Measurements from ENCODE around the gene USP32.
"Not testable (repeated sequence)": the region's sequence is repeated elsewhere in the genome, so short reads cannot be mapped to it uniquely, and the experiment has no call there.

USP32 gene, protein sequence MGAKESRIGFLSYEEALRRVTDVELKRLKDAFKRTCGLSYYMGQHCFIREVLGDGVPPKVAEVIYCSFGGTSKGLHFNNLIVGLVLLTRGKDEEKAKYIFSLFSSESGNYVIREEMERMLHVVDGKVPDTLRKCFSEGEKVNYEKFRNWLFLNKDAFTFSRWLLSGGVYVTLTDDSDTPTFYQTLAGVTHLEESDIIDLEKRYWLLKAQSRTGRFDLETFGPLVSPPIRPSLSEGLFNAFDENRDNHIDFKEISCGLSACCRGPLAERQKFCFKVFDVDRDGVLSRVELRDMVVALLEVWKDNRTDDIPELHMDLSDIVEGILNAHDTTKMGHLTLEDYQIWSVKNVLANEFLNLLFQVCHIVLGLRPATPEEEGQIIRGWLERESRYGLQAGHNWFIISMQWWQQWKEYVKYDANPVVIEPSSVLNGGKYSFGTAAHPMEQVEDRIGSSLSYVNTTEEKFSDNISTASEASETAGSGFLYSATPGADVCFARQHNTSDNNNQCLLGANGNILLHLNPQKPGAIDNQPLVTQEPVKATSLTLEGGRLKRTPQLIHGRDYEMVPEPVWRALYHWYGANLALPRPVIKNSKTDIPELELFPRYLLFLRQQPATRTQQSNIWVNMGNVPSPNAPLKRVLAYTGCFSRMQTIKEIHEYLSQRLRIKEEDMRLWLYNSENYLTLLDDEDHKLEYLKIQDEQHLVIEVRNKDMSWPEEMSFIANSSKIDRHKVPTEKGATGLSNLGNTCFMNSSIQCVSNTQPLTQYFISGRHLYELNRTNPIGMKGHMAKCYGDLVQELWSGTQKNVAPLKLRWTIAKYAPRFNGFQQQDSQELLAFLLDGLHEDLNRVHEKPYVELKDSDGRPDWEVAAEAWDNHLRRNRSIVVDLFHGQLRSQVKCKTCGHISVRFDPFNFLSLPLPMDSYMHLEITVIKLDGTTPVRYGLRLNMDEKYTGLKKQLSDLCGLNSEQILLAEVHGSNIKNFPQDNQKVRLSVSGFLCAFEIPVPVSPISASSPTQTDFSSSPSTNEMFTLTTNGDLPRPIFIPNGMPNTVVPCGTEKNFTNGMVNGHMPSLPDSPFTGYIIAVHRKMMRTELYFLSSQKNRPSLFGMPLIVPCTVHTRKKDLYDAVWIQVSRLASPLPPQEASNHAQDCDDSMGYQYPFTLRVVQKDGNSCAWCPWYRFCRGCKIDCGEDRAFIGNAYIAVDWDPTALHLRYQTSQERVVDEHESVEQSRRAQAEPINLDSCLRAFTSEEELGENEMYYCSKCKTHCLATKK (N-terminal part only)

DNA sequence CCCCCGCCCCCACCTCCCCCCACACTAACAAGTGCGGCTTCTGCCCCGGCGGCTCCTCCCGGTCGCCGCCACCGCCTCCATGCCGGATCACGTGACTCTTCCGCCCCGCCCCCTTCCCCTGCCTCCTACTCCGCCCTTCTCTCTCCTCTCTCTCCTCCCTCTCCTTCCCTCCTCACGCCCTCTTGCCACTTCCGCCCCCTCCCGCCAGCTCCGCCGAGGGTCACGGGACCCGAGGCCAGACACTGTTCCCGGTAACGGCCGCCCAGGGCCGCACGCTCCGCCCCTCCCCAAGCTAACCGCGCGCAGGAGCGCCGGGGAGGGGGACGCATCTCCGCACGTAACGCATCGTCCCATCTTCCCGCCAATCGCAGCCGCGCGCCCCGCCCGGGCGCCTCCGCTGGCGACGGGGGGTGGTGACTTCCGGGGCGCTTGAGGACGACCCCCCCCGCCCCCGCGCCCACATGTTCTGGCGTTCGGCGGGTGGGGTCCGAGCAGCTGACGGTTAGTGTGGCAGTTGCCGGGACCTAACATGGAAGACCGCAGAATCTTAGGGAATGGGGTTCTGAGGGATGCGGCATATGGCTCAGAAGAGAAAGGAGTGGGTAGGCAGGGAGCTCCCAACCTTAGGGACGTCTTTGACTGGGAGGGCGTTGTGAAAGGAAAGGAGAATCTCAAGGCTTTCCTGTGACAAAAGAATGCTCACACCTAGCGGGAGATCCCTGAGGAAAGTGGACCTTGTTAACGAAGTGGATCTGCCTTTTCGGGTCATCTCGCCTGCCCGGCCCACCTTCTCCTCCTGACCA, at the start of gene USP32:
Gene USP32, minus strand, starts transcription at position 92 of the 803 bp plus-strand sequence. CDS start 194 bp downstream, outside the sequence.
- peak within 1 kb of the TSS; percentile 81 for H3K4me3 ChIP-seq (ENCODE audit: low read depth, low read length)
- TF ChIP-seq, protein P1, sequence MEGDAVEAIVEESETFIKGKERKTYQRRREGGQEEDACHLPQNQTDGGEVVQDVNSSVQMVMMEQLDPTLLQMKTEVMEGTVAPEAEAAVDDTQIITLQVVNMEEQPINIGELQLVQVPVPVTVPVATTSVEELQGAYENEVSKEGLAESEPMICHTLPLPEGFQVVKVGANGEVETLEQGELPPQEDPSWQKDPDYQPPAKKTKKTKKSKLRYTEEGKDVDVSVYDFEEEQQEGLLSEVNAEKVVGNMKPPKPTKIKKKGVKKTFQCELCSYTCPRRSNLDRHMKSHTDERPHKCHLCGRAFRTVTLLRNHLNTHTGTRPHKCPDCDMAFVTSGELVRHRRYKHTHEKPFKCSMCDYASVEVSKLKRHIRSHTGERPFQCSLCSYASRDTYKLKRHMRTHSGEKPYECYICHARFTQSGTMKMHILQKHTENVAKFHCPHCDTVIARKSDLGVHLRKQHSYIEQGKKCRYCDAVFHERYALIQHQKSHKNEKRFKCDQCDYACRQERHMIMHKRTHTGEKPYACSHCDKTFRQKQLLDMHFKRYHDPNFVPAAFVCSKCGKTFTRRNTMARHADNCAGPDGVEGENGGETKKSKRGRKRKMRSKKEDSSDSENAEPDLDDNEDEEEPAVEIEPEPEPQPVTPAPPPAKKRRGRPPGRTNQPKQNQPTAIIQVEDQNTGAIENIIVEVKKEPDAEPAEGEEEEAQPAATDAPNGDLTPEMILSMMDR (IDR thresholded peaks at IDR 0.05; ENCODE audit: control insufficient read depth, extremely low read depth, insufficient read depth), result no peak
- peak; percentile 91 for DNase-seq (ENCODE audit: low read depth)

DNA sequence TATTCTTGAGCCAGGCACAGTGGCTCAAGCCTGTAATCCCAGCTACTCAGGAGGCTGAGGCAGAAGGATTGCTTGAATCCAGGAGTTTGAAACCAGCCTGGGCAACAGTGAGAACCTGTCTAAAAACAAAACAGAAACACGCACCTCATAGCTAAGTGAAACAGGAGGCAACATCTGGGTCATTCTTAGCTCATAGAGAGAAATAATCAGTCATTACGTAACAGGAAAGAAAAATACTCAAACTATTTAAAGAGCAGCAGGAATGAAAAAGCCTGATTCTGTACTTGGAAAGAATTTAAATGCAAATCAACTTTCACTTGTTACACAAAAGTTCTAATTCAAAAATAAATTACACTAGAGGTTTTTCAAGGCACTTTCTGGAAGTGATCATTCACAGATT, 47.6 kb upstream of the USP32 start:
- no peak for DNase-seq (ENCODE audit: low read depth)
- TF ChIP-seq, protein P1 (IDR thresholded peaks at IDR 0.05; ENCODE audit: control insufficient read depth, extremely low read depth, insufficient read depth), result no peak
- no peak overlapping the region for H3K4me3 ChIP-seq (ENCODE audit: low read depth, low read length)

DNA sequence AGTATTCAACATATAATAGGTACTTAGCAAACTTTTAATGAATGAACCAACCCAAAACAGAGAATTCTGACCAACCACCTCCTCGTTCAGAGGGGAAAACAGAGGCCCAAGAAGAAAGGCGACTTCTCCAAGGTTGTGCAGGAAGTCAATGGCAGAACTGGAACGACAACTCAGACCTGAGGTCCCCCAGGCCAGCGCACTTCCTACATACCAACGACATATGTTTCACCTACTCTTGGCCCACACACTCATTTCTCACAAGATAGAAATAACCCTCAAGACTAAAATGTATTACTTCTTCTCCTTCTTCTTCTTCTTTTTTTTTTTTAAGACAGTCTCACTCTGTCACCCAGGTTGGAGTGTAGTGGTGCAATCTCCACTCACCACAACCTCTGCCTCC, 44.7 kb upstream of the USP32 start:
- TF ChIP-seq, protein P1 (IDR thresholded peaks at IDR 0.05; ENCODE audit: control insufficient read depth, extremely low read depth, insufficient read depth), result no peak
- no peak for DNase-seq (ENCODE audit: low read depth)
- no peak overlapping the region for H3K4me3 ChIP-seq (ENCODE audit: low read depth, low read length)

DNA sequence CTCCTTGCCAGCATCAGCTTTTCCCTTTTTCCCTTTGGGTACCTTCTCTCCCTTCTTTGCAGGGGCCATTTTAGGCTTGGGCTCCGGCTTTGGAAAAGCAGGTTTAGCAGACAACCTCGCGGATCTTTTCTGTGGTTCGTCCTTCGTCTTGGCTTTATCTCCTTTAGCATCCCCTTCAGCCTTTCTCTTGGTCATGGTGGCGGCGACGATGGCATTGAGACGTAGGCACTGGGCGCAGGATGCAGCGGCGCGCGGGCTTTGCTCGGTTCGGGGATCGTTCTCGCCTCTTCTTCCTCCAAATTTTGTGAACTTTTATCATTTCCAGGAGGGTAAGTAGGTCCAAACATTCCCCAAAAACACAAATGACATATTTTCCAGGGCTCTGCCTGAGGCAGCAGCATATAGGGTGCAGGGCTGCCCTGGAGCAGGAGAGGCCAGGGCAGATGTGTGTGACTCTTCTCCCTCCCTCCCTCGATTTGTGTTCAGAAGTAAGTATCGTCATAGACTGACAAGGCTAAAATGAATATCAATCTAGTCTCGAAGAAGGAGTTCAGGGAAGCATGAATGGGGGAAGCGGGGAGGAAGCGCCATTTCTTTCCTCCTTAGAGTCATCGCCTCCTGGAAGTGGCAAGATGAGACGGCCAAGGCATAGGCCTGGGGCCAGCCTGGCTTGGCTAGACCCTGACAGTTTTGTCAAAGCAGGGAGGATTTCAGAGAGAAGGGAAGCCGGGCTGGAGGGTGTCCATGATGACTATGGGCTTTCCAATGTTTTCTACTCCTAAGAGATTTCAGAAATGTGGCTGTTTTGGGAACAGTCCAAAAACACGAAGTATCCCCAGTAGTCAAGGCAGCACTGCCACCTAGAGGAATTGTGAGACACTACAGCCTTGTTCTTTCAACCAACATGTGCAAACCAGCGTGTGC, 43.6 kb upstream of the USP32 start:
- DNase-seq (ENCODE audit: low read depth), result peak; percentile 67
- TF ChIP-seq, protein P1 (IDR thresholded peaks at IDR 0.05; ENCODE audit: control insufficient read depth, extremely low read depth, insufficient read depth), result peak; percentile 93
- H3K4me3 ChIP-seq (ENCODE audit: low read depth, low read length), result no peak overlapping the region

DNA sequence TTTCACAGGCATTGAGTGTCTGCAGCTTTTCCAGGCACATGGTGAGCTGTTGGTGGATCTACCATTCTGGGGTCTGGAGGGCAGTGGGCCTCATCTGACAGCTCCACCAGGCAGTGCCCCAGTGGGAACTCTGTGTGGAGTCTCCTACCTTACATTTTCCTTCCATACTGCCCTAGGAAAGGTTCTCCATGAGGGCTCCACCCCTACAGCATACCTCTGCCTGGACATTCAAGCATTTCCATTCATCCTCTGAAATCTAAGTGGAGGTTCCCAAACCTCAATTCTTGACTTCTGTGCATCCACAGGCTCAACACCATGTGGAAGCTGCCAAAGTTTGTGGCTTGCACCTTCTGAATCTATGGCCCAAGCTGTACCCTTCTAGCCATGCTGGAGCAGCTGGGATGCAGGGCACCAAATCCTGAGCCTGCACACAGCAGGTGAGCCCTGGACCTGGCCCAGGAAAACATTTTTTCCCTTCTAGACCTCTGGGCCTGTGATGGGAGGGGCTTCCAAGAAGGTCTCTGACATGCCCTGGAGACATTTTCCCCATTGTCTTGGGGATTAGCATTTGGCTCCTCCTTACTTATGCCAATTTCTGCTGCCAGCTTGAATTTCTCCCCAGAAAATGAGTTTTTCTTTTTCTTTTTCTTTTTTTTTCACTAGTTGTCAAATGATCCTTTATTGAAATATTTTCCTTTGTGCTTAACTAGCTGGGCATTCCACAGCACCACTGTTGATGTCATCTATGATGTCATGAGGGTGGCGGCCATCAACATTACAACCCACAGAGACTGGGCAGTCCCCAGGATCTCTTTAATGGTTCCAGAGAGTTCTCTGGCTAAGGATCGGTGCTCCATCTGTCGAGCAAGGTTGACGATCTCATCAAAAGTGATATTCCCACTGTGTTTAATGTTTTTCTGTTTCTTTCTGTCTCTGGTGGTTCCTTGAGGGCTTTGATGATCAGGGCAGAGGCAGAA, 41.4 kb upstream of the USP32 start:
- H3K4me3 ChIP-seq (ENCODE audit: low read depth, low read length); DNase-seq (ENCODE audit: low read depth): not testable (repeated sequence)

DNA sequence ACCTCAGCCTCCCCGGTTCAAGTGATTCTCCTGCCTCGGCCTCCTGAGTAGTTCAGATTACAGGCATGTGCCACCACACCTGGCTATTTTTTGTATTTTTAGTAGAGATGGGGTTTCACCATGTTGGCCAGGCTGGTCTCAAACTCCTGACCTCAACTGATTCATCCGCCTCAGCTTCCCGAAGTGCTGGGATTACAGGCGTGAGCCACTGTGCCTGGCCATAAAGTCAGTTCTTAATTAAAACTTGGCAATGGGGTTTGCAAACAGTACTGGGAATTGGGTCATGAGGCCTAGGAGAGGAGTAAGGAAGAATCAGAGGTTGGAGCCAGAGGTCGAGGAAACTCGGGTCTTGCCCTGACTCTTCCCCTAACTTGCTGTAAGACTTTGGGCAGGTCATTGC, 38.6 kb upstream of the USP32 start:
- not testable (repeated sequence) for H3K4me3 ChIP-seq (ENCODE audit: low read depth, low read length); DNase-seq (ENCODE audit: low read depth)

DNA sequence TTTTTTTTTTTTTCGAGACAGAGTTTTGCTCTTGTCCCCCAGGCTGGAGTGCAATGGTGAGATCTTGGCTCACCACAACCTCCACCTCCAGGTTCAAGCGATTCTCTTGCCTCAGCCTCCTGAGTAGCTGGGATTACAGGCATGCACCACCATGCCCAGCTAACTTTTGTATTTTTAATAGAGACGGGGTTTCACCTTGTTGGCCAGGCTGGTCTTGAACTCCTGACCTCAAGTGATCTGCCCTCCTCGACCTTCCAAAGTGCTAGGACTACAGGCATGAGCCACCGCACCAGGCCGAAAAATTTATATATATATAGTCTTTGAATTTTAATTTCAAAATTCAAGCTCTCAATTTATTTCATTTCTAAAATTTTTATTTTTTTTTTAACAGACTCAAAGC, 36.6 kb upstream of the USP32 start:
- DNase-seq (ENCODE audit: low read depth); H3K4me3 ChIP-seq (ENCODE audit: low read depth, low read length): not testable (repeated sequence)
